Measurements from ENCODE around the gene NAP1L1. TPM values are rescaled to one million over a fixed set of nuclear protein-coding genes. Genes with fewer than 3 reads are reported as not detected.

Gene NAP1L1
- polyA plus RNA-seq, 1 donor: 359 TPM

- H3K4me1 ChIP-seq (ENCODE audit: control insufficient read depth, insufficient read depth, low read length): no peaks in the 10 kb centered on the region
- H3K9me3 ChIP-seq (ENCODE audit: control insufficient read depth, low read depth, low read length): no peaks in the 10 kb centered on the region
- DNase-seq: no peak
- no peaks in the 10 kb centered on the region for H3K36me3 ChIP-seq (ENCODE audit: control insufficient read depth, insufficient read depth, low read length)
- H3K4me3 ChIP-seq (ENCODE audit: low read length): no peak overlapping the region
- H3K27me3 ChIP-seq (ENCODE audit: control insufficient read depth, insufficient read depth, low read length): peaks cover 7% of the 10 kb centered on the region
- WGBS (ENCODE audit: insufficient coverage, low lambda C conversion rate): 46% methylated on average over 4 of the region's 7 CpGs
- no peak overlapping the region for H3K27ac ChIP-seq (ENCODE audit: low read length)
These were observed 29.6 kb upstream of the NAP1L1 start for GRCh38 chr12:76113800-76114757.

- Histone ChIP-seq H3K4me1 (ENCODE audit: control insufficient read depth, insufficient read depth, low read length) (no peaks in the 10 kb centered on the region), H3K9me3 (ENCODE audit: control insufficient read depth, low read depth, low read length) (no peaks in the 10 kb centered on the region), H3K4me3 (ENCODE audit: low read length) (no peak overlapping the region), H3K27ac (ENCODE audit: low read length) (no peak overlapping the region), H3K27me3 (ENCODE audit: control insufficient read depth, insufficient read depth, low read length) (peaks cover 7% of the 10 kb centered on the region), H3K36me3 (ENCODE audit: control insufficient read depth, insufficient read depth, low read length) (no peaks in the 10 kb centered on the region)
- DNase-seq: no peak
- no CpG with 5 or more reads among the region's 1 CpG for WGBS (ENCODE audit: insufficient coverage, low lambda C conversion rate)
These were observed 26.8 kb upstream of the NAP1L1 start for GRCh38 chr12:76111209-76111749.

- H3K9me3 ChIP-seq (ENCODE audit: control insufficient read depth, low read depth, low read length): no peaks in the 10 kb centered on the region
- H3K4me3 ChIP-seq (ENCODE audit: low read length): no peak overlapping the region
- H3K36me3 ChIP-seq (ENCODE audit: control insufficient read depth, insufficient read depth, low read length): no peaks in the 10 kb centered on the region
- WGBS (ENCODE audit: insufficient coverage, low lambda C conversion rate): 100% methylated on average over 1 of the region's 4 CpGs
- H3K27ac ChIP-seq (ENCODE audit: low read length): no peak overlapping the region
- peaks cover 7% of the 10 kb centered on the region for H3K27me3 ChIP-seq (ENCODE audit: control insufficient read depth, insufficient read depth, low read length)
- DNase-seq: no peak
- H3K4me1 ChIP-seq (ENCODE audit: control insufficient read depth, insufficient read depth, low read length): no peaks in the 10 kb centered on the region
These were observed 25.4 kb upstream of the NAP1L1 start for GRCh38 chr12:76109879-76110278.

- Histone ChIP-seq H3K36me3 (ENCODE audit: control insufficient read depth, insufficient read depth, low read length) (no peaks in the 10 kb centered on the region), H3K27ac (ENCODE audit: low read length) (no peak overlapping the region), H3K4me3 (ENCODE audit: low read length) (no peak overlapping the region), H3K27me3 (ENCODE audit: control insufficient read depth, insufficient read depth, low read length) (peaks cover 7% of the 10 kb centered on the region), H3K9me3 (ENCODE audit: control insufficient read depth, low read depth, low read length) (no peaks in the 10 kb centered on the region), H3K4me1 (ENCODE audit: control insufficient read depth, insufficient read depth, low read length) (no peaks in the 10 kb centered on the region)
- no peak for DNase-seq
- WGBS (ENCODE audit: insufficient coverage, low lambda C conversion rate): no CpG with 5 or more reads among the region's 3 CpGs
These were observed 23.9 kb upstream of the NAP1L1 start for GRCh38 chr12:76108356-76108755.

- no peaks in the 10 kb centered on the region for H3K36me3 ChIP-seq (ENCODE audit: control insufficient read depth, insufficient read depth, low read length)
- no peaks in the 10 kb centered on the region for H3K4me1 ChIP-seq (ENCODE audit: control insufficient read depth, insufficient read depth, low read length)
- DNase-seq: peak; percentile 34 to 78
- peaks cover 7% of the 10 kb centered on the region for H3K27me3 ChIP-seq (ENCODE audit: control insufficient read depth, insufficient read depth, low read length)
- H3K27ac ChIP-seq (ENCODE audit: low read length): peak overlapping the region; percentile 38
- 0% methylated on average over 1 of the region's 3 CpGs for WGBS (ENCODE audit: insufficient coverage, low lambda C conversion rate)
- H3K9me3 ChIP-seq (ENCODE audit: control insufficient read depth, low read depth, low read length): no peaks in the 10 kb centered on the region
- H3K4me3 ChIP-seq (ENCODE audit: low read length): no peak overlapping the region
These were observed 22.1 kb upstream of the NAP1L1 start for GRCh38 chr12:76106631-76107030.

GRCh38 chr12:76103958-76104357 lies 19.5 kb upstream of the NAP1L1 start:
- no peaks in the 10 kb centered on the region for H3K9me3 ChIP-seq (ENCODE audit: control insufficient read depth, low read depth, low read length)
- WGBS (ENCODE audit: insufficient coverage, low lambda C conversion rate): no CpG with 5 or more reads among the region's 1 CpG
- H3K27ac ChIP-seq (ENCODE audit: low read length): no peak overlapping the region
- DNase-seq: no peak
- peaks cover 2% of the 10 kb centered on the region for H3K27me3 ChIP-seq (ENCODE audit: control insufficient read depth, insufficient read depth, low read length)
- no peak overlapping the region for H3K4me3 ChIP-seq (ENCODE audit: low read length)
- H3K36me3 ChIP-seq (ENCODE audit: control insufficient read depth, insufficient read depth, low read length): no peaks in the 10 kb centered on the region
- no peaks in the 10 kb centered on the region for H3K4me1 ChIP-seq (ENCODE audit: control insufficient read depth, insufficient read depth, low read length)

- WGBS (ENCODE audit: insufficient coverage, low lambda C conversion rate): no CpG with 5 or more reads among the region's 1 CpG
- H3K4me1 ChIP-seq (ENCODE audit: control insufficient read depth, insufficient read depth, low read length): no peaks in the 10 kb centered on the region
- H3K4me3 ChIP-seq (ENCODE audit: low read length): no peak overlapping the region
- no peak overlapping the region for H3K27ac ChIP-seq (ENCODE audit: low read length)
- DNase-seq: no peak
- no peaks in the 10 kb centered on the region for H3K9me3 ChIP-seq (ENCODE audit: control insufficient read depth, low read depth, low read length)
- peaks cover 2% of the 10 kb centered on the region for H3K27me3 ChIP-seq (ENCODE audit: control insufficient read depth, insufficient read depth, low read length)
- no peaks in the 10 kb centered on the region for H3K36me3 ChIP-seq (ENCODE audit: control insufficient read depth, insufficient read depth, low read length)
These were observed 17.4 kb upstream of the NAP1L1 start for GRCh38 chr12:76101739-76102385.

GRCh38 chr12:76096079-76096646 lies 11.7 kb upstream of the NAP1L1 start:
- 100% methylated on average over 1 of the region's 3 CpGs for WGBS (ENCODE audit: insufficient coverage, low lambda C conversion rate)
- H3K36me3 ChIP-seq (ENCODE audit: control insufficient read depth, insufficient read depth, low read length): no peaks in the 10 kb centered on the region
- H3K27ac ChIP-seq (ENCODE audit: low read length): no peak overlapping the region
- no peak for DNase-seq
- no peaks in the 10 kb centered on the region for H3K9me3 ChIP-seq (ENCODE audit: control insufficient read depth, low read depth, low read length)
- no peak overlapping the region for H3K4me3 ChIP-seq (ENCODE audit: low read length)
- no peaks in the 10 kb centered on the region for H3K27me3 ChIP-seq (ENCODE audit: control insufficient read depth, insufficient read depth, low read length)
- H3K4me1 ChIP-seq (ENCODE audit: control insufficient read depth, insufficient read depth, low read length): no peaks in the 10 kb centered on the region

- no peaks in the 10 kb centered on the region for H3K36me3 ChIP-seq (ENCODE audit: control insufficient read depth, insufficient read depth, low read length)
- no peaks in the 10 kb centered on the region for H3K4me1 ChIP-seq (ENCODE audit: control insufficient read depth, insufficient read depth, low read length)
- no peak for DNase-seq
- H3K4me3 ChIP-seq (ENCODE audit: low read length): no peak overlapping the region
- no peaks in the 10 kb centered on the region for H3K27me3 ChIP-seq (ENCODE audit: control insufficient read depth, insufficient read depth, low read length)
- 93% methylated on average over 2 of the region's 3 CpGs for WGBS (ENCODE audit: insufficient coverage, low lambda C conversion rate)
- H3K9me3 ChIP-seq (ENCODE audit: control insufficient read depth, low read depth, low read length): no peaks in the 10 kb centered on the region
- H3K27ac ChIP-seq (ENCODE audit: low read length): no peak overlapping the region
These were observed 10.3 kb upstream of the NAP1L1 start for GRCh38 chr12:76094754-76095153.

- no peaks in the 10 kb centered on the region for H3K9me3 ChIP-seq (ENCODE audit: control insufficient read depth, low read depth, low read length)
- no peak for DNase-seq
- no peak overlapping the region for H3K27ac ChIP-seq (ENCODE audit: low read length)
- no peaks in the 10 kb centered on the region for H3K36me3 ChIP-seq (ENCODE audit: control insufficient read depth, insufficient read depth, low read length)
- WGBS (ENCODE audit: insufficient coverage, low lambda C conversion rate): no CpG with 5 or more reads among the region's 2 CpGs
- no peaks in the 10 kb centered on the region for H3K4me1 ChIP-seq (ENCODE audit: control insufficient read depth, insufficient read depth, low read length)
- H3K4me3 ChIP-seq (ENCODE audit: low read length): no peak overlapping the region
- H3K27me3 ChIP-seq (ENCODE audit: control insufficient read depth, insufficient read depth, low read length): no peaks in the 10 kb centered on the region
These were observed 6.8 kb upstream of the NAP1L1 start for GRCh38 chr12:76091246-76091754.
